Measurements from ENCODE around the gene HES7.

HES7 gene

GRCh38 chr17:8162997-8163977, 39.4 kb upstream of the HES7 start:
- DNase-seq (ENCODE audit: insufficient read length, low spot score), result no peak
- FAIRE-seq, result no peak
- TF ChIP-seq CTCF (IDR thresholded peaks at IDR 0.05; ENCODE audit: insufficient read depth, missing control alignments), result no peak

GRCh38 chr17:8162233-8162996, 38.5 kb upstream of the HES7 start, which contains the start of gene VAMP2:
VAMP2 (minus strand) TSS chr17:8162948; CDS start chr17:8162879, 69 bp downstream.
- DNase-seq (ENCODE audit: insufficient read length, low spot score), result no peak
- TF ChIP-seq CTCF (IDR thresholded peaks at IDR 0.05; ENCODE audit: insufficient read depth, missing control alignments), result no peak
- no peak for FAIRE-seq

- DNase-seq (ENCODE audit: insufficient read length, low spot score), result no peak
- FAIRE-seq, result no peak
- no peak for TF ChIP-seq CTCF (IDR thresholded peaks at IDR 0.05; ENCODE audit: insufficient read depth, missing control alignments)
These were observed 37.7 kb upstream of the HES7 start for GRCh38 chr17:8161289-8162232.

DNA sequence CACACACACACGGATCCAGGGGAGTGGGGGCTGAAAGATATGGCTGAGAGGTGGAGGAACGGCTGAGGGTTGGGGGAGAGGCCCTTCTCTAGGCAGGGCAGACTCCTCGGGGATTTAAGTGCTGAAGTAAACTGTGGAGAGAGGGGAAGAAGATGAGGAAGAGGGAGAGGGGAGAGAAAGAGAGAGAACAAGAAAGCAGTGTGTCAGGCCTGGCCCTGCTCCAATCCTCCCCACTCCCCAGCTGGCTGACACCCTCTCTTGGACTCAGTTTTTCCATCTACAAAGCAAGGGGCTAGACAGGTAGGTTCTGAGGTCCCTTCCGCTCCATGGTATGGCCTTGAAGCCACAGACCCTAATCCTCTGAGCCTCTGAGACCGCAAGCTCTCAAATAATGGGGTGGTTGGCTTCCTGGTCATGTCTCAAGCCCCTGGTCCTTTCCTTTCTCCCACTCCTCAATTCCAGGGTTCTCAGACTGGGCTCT, 36.9 kb upstream of the HES7 start:
- no peak for TF ChIP-seq CTCF (IDR thresholded peaks at IDR 0.05; ENCODE audit: insufficient read depth, missing control alignments)
- DNase-seq (ENCODE audit: insufficient read length, low spot score) (no peak), FAIRE-seq (no peak)

GRCh38 chr17:8160224-8160577, 36.3 kb upstream of the HES7 start:
- no peak for TF ChIP-seq CTCF (IDR thresholded peaks at IDR 0.05; ENCODE audit: insufficient read depth, missing control alignments)
- DNase-seq (ENCODE audit: insufficient read length, low spot score) (no peak), FAIRE-seq (no peak)

- TF ChIP-seq CTCF (IDR thresholded peaks at IDR 0.05; ENCODE audit: insufficient read depth, missing control alignments), result no peak
- DNase-seq (ENCODE audit: insufficient read length, low spot score), result no peak
- FAIRE-seq, result no peak
These were observed 35.7 kb upstream of the HES7 start for GRCh38 chr17:8159459-8160223.

Data from D721Med (cell line).